Stimulated activated CD8-positive, alpha-beta memory T cell treated with anti-CD3 and anti-CD28 coated beads, Interleukin-7, amount 100 ng/mL, for 24 hours (primary cell): ENCODE data around the gene ANKRD10.
A peak's percentile ranks its signal among the peaks of the same experiment; 100 is the strongest.

Experiments used
- DNase-seq: peaks from one replicate; pipeline ENCODE4 v3.0.0-alpha.2; 2020; ENCODE audit warnings: low read depth

ANKRD10 gene

DNA sequence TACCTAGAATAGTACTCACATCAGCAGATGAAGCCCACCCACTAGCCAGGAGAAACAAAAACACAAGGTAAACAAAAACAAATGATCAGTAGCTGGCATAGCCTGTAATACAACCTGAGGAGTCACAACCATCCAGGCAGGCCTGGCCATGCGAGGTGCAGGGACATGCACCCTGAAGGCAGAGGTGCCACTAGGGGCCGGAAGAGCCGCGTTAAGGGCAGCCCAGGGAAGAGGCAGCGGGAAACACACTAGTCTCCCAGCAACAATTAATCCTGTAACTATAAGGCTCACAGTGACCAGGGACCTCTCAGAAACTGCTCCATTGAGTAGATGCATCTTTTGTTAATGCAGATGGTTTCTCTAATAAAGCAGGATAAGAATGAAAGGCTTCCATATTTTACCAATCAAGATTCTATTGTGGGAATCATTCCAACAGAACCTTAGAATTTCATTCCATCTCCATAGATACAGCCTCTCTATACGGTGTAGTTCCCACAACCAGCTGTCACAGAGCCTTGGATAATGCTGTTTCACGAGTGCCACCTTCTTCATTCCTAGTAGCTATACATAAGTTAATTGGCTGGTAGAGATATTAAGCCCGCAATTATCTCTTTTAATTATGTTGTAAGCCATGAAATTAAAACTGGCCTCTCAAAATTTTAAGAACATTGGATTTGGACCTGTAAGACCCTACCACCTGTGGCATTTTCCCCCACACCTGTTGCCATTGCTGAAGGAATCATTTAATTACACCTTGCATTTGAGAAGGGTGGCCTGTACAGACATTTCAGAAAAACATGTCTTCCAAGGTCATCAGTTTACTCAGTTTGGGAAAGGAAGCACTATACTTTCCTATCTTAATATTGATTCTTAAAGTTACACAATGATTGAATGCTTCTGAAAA lies 28.7 kb downstream of the ANKRD10 start:
- DNase-seq, result no peak

DNA sequence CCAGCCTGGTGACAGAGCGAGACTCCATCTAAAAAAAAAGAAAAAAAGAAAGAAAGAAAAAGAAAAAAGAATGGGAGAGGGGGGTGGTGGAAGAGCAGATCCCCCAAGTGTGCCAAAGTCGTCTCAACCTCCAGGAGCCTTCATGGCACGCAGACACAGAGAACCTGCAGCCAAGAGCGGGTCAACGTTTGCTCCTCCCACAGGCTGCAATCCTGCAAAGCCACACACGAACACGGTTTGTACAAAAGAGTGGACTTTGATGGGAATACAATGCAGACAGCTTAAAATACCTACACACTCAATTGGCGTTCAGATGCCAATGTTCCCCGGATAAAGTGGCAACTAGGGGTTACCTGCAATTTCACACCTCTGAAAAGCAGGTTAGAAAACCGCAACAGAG lies 29.4 kb downstream of the ANKRD10 start:
- no peak for DNase-seq

DNA sequence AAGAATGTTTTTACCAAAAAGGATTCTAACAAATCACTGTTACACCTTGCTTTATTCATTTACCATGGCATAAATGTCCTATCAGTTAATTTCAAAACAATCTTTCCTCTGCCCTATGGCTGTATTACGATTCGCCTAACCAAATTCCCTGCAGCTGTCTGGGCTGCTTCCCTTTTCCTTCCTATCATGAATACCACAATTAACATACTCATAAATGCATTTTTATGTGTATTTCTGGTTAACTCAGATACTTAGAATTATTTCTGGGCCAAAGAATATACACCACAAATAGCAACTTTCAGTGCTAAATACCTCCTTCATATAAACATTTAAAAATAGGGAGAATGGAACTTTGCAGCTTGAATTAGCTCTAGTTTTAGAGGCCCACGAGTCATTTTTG lies 30.4 kb downstream of the ANKRD10 start:
- no peak for DNase-seq

DNA sequence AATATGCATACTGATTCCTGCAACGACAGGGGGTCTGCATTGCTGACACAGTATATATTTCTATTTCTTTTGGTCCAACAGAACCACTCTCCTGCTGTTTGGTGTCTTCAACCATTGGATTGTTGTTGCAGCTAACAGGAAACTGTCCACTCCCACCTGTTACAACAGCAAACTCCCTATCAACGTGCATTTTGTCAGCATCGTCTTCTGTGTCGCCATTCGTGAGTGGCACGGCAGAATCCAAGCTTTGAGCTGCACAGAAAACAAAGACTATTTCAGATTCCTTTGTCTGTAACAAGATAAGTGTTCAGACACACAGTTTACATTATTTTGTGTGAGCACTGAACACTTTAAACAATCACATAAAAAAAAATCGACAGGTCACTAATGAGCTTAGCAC lies 31.3 kb downstream of the ANKRD10 start:
- no peak for DNase-seq

- DNase-seq, result no peak
These were observed 31.9 kb downstream of the ANKRD10 start for GRCh38 chr13:110882972-110883371.

DNA sequence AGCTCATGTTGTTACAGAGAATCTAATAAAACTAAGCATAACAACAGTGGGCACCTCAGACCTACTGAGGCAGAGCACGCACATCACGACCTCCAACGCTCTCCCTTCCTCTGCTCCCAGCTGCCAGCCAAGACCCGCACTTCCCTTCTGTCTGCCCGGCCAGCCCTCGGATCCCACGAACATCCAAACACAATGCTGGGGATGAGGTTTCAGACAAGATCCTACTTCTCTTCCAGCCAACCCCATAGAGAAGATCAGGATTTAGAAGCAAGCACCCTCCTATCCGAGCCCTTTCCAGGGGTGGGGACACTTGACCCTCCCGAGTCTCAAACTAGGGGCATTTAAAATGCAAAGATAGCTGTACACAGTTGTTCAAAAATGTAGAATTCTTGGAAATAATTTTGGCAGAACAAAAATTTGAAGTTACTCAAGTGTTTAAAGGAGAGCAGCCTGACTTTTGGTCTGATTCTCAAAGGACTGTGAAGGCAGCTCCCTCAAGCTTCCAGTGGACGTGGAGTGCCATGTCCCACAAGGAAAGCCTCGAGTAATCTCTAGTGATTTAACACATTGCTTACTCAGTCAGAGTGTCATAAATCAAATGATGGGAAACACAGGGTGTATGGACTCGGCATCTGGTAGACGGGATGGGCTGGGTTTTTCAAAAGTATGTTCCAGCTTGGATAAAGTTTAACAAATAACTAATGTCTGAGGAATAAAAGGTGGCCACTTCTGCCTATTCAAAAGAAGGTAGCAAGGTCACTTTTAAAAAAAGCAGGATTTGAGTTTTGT lies 32.8 kb downstream of the ANKRD10 start:
- DNase-seq, result no peak

- no peak for DNase-seq
These were observed 34.2 kb downstream of the ANKRD10 start for GRCh38 chr13:110880627-110881026.

- no peak for DNase-seq
These were observed 35.4 kb downstream of the ANKRD10 start for GRCh38 chr13:110879482-110879881.

DNA sequence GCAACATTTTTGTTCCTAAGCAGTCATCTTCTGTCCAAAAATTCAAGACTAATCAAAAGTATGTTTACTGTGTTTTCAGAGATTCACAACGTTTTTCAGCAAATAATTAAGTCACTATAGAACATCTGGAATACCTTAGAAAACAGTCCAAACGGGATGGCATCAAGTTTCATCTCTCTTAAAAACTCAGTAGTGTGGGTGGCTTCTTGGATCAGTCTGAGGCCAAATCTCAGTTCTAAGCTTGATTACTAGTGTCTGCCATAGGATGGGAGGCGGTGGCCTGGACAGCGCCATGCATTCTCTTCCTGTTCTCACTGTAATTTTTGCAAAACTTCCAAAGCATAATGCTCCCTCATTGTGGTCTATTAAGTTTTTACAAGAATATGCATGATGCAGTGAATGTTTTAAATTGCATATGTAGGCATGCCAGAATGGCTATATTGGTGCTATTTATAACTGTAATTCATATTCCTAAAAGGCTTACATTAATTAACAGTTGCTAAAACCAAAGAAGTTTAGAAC lies 37.1 kb downstream of the ANKRD10 start:
- DNase-seq, result no peak

DNA sequence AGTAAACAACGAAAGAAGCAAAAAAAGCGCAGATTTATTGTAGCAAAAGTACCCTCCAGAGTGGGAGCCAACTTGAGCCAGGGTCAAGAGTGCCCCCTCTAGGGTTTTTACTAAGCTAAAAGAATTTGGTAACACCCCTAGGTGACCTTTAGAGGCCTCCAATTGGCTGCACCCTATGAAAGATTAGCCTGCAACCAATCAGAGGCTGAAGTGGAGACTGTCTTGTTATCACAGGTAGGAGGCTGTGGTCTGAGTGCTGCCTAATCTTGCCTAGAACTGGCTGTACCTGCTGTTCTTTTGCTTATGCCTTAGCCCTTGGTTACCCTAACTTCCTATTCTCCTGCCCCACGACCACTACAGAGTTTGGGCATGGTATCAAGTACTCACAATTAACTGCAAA lies 38.3 kb downstream of the ANKRD10 start:
- DNase-seq, result no peak

DNA sequence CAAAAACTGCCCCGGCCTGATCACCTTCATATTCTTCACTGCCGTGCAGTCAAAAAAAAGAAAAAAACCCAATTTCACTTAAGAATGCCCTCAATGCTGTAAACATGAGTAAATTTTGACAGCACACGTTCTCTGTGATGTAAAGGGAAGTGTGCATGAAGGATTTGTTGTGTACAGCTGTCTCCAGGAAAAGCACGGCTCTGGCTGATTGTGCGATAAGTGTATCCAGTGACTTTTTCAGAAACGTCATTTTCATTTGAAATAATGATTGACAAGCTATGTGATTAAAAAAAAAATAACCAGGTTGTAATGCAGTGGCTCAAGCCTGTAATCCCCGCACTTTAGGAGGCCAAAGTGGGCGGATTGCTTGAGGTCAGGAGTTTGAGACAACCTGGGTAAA lies 39.6 kb downstream of the ANKRD10 start:
- DNase-seq, result no peak

GRCh38 chr13:110874508-110874960 lies 40.3 kb downstream of the ANKRD10 start:
- peak; percentile 38 for DNase-seq

GRCh38 chr13:110873639-110874507 lies 41.0 kb downstream of the ANKRD10 start:
- no peak for DNase-seq

DNA sequence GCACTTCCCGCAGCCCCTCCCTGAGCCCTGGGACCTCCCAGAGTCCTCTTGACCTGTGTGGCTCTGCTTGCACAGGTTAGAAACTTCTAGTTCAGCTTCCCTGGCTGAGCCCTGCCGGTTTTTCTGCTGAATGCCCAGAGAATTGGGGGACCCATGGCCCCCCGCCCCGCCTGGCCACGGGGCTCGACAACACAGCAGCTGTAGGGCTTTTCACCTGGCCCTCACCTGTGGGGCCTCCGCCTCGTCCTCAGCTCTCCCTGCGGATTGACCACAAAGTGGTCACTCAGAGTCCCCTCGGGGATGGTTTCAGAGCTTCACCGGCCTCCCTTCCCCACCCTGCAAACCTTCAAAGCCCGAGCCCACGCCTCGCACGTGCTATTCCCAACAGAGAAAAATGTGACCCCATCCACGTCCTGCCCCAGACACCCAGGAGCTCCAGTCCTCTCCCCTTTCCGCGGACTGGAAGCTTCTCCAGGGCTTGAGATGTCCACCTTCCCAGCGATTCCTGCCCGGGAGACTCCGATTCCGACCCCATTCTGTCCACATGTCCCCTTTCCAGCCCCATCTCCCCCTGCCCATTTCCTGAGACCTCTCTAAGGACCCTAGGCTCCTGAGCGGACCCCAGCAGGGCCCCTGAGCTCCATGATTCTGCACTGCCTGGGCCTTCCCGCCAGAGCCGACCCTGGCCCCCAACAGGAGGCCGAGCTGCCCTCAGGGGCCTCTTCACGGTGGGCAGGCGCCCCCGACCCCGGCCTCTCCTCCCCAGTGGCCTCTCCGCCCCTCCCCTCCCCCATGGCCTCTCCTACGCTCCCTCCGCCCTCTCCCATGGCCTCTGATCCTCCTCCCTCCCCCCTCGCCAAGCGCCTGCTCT lies 41.9 kb downstream of the ANKRD10 start:
- no peak for DNase-seq

DNA sequence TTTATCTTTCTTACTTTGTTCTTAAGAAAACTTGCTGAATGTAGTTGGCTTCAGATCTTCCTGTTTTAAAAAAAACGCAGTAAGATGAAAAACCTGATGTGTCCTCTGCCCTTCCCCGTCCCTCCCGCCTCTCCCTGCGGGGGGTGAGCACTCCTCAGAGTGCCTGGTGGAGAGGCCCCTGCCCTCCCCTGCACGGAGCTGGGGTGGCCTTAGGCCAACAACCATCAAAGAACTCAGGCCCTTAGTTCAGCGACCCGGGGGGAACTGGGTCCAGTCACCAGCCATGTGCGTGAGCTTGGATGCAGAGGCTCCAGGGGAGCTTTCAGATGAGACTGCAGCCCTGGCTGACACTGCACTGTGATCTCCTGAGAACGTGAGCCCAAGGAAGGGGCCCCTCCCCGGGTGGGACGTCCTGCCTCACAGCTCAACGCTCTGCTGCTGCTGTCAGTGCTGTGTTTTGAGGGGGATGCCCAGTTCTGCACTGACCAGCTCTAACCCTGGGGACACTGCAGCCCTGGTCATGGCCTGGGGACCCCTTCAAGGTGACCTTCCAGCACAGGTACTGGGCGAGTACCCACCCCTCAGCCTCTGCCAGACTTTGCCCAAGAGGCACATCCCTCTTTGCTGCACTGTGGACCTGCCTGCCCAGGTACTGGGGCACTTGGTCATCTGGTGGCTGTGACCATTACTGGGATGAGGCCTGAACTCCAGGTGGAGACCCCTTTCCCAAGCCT lies 42.7 kb downstream of the ANKRD10 start:
- no peak for DNase-seq

GRCh38 chr13:110869805-110870706 lies 44.8 kb downstream of the ANKRD10 start:
- DNase-seq, result no peak

- DNase-seq, result no peak
These were observed 45.6 kb downstream of the ANKRD10 start for GRCh38 chr13:110869231-110869804.

- DNase-seq, result no peak
These were observed 46.1 kb downstream of the ANKRD10 start for GRCh38 chr13:110868720-110869119.

DNA sequence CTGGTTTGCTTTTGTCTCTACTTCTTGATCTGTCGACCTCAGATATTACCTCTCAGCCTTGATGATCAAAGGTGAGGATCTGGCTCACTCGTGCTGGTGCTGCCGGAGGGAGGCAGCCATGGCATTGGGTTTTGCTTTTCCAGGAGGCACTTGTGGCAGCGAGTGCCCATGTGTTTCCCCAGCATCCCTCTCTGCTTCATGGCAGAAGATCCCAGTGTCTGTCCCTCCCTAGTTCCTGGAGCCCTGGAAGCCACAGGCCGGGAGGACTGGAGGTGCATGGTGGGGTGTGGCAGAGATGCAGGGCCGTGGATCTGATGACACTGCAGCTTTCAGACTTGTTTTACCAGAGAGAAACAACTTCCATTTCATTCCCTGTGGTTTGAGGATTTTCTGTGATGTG lies 47.5 kb downstream of the ANKRD10 start:
- DNase-seq, result no peak
